ENCODE results near the gene PLCL1.

PLCL1 gene

GRCh38 chr2:197929008-197929885 lies 124.9 kb downstream of the PLCL1 start:
- peaks cover 3% of the 10 kb centered on the region for H3K27me3 ChIP-seq (ENCODE audit: insufficient read depth, poor library complexity, severe bottlenecking)
- TF ChIP-seq REST (IDR thresholded peaks at IDR 0.05; ENCODE audit: insufficient replicate concordance, low read depth): no peak
- TF ChIP-seq SPI1 (IDR thresholded peaks at IDR 0.05; ENCODE audit: borderline replicate concordance, low read depth): no peak
- no peak for TF ChIP-seq CTCF (IDR thresholded peaks at IDR 0.05; ENCODE audit: insufficient read depth, low read length)
- TF ChIP-seq GABPA (IDR thresholded peaks at IDR 0.05; ENCODE audit: low read depth): no peak
- no peak for TF ChIP-seq POLR2AphosphoS5 (IDR thresholded peaks at IDR 0.05; ENCODE audit: low read depth)
- no peak for DNase-seq (ENCODE audit: low read depth in 1 of 2, low spot score in 1 of 2)
- H3K27ac ChIP-seq (replicated peaks): no peak overlapping the region
- H3K4me3 ChIP-seq (replicated peaks; ENCODE audit: insufficient read depth, low read length): no peak overlapping the region

- H3K4me3 ChIP-seq (replicated peaks; ENCODE audit: insufficient read depth, low read length): no peak overlapping the region
- DNase-seq (ENCODE audit: low read depth in 1 of 2, low spot score in 1 of 2): no peak
- peaks cover 3% of the 10 kb centered on the region for H3K27me3 ChIP-seq (ENCODE audit: insufficient read depth, poor library complexity, severe bottlenecking)
- TF ChIP-seq GABPA (IDR thresholded peaks at IDR 0.05; ENCODE audit: low read depth) (no peak), REST (IDR thresholded peaks at IDR 0.05; ENCODE audit: insufficient replicate concordance, low read depth) (no peak), SPI1 (IDR thresholded peaks at IDR 0.05; ENCODE audit: borderline replicate concordance, low read depth) (no peak), CTCF (IDR thresholded peaks at IDR 0.05; ENCODE audit: insufficient read depth, low read length) (no peak), POLR2AphosphoS5 (IDR thresholded peaks at IDR 0.05; ENCODE audit: low read depth) (no peak)
- no peak overlapping the region for H3K27ac ChIP-seq (replicated peaks)
Measured at GRCh38 chr2:197929886-197930227, 125.5 kb downstream of the PLCL1 start.

- Histone ChIP-seq H3K27me3 (ENCODE audit: insufficient read depth, poor library complexity, severe bottlenecking) (peaks cover 3% of the 10 kb centered on the region), H3K4me3 (replicated peaks; ENCODE audit: insufficient read depth, low read length) (no peak overlapping the region), H3K27ac (replicated peaks) (no peak overlapping the region)
- no peak for DNase-seq (ENCODE audit: low read depth in 1 of 2, low spot score in 1 of 2)
- TF ChIP-seq REST (IDR thresholded peaks at IDR 0.05; ENCODE audit: insufficient replicate concordance, low read depth): no peak
- no peak for TF ChIP-seq POLR2AphosphoS5 (IDR thresholded peaks at IDR 0.05; ENCODE audit: low read depth)
- TF ChIP-seq SPI1 (IDR thresholded peaks at IDR 0.05; ENCODE audit: borderline replicate concordance, low read depth): no peak
- no peak for TF ChIP-seq CTCF (IDR thresholded peaks at IDR 0.05; ENCODE audit: insufficient read depth, low read length)
- TF ChIP-seq GABPA (IDR thresholded peaks at IDR 0.05; ENCODE audit: low read depth): no peak
Measured at GRCh38 chr2:197930570-197931278, 126.3 kb downstream of the PLCL1 start.

All from HL-60 (cell line).